T-helper 1 cell treated with Interleukin-12 subunit alpha and Interleukin-12 subunit beta and Interleukin-4 antibody, amounts not matched to agents 30 ng/mL and 1 ng/mL, for 36 hours (primary cell): ENCODE results near the gene COPA. TPM values are rescaled to one million over a fixed set of nuclear protein-coding genes. Genes with fewer than 3 reads are reported as not detected.
"Not testable (repeated sequence)": the region's sequence is repeated elsewhere in the genome, so short reads cannot be mapped to it uniquely, and the experiment has no call there.

ENCODE experiments used
- intact Hi-C: fragments of 100-400 bp; cut with micrococcal nuclease; formaldehyde crosslinking; loops from one replicate; pipeline ENCODE4 v1.15.1; 2024
- total RNA-seq: library from RNA; stranded (reverse); gene quantifications from 2 replicates; pipeline ENCODE4 v1.2.3, GENCODE V29; 2022

The COPA gene
- total RNA-seq, 1 donor from 2014 or later = 150 TPM

DNA sequence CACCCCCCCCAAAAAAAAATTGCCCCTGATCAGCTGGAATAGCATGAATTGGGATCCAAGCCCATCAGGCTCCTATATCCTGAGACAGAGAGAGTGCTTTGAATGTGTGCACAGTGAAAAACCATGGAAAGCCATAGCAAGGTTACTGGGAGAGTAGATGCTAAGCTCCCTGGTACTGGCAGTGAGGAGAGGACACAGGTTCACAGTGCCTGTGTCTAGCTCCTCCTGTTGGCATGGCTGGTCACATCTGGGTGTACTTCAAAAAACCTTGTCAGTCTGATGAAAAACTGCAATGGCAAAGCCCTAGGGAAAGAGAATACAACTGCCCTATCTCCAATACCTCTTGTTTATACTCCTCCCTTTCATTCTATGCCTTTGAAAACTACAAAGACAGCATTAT, 12.9 kb downstream of the COPA start:
- intact Hi-C loops = no loop called here

DNA sequence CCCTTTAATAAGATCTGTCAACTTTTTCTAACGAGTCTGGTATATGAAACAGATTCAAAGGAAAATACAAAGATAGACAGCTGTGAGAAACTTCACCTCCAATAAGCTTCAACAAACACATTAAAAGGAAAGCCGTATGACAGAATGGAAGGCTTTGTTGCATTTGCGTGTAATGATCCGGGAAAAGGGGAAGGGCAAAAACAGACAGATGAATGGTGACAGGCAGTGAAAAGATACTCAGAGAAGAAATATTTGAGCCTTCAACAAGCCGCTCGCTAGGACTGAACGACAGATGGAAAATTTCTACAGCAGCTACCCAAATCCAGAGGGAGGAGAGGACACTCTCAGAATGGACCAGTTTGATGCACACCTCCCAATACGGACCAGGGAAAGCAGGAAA, 14.9 kb downstream of the COPA start:
- intact Hi-C loops = no loop called here

DNA sequence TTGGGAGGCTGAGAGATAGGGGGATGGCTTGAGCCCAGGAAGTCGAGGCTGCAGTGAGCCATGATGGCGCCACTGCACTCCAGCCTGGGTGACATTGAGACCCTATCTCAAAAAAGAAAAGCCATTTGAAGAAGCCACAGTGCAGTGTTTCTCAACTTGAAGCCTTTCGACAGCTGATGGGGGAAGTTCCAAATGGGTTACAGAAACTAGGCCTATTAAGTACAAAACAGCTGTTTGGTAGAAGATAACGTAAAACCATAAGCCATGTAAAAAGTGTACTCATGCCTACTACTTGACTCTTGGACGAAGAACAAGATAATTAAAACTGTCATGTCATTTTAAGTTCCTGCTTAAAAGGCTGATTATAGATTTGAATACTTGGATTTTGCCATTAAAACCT, 16.6 kb downstream of the COPA start:
- intact Hi-C loops = no loop called here

GRCh38 chr1:160325252-160325651, 17.8 kb downstream of the COPA start:
- intact Hi-C loops = no loop called here

DNA sequence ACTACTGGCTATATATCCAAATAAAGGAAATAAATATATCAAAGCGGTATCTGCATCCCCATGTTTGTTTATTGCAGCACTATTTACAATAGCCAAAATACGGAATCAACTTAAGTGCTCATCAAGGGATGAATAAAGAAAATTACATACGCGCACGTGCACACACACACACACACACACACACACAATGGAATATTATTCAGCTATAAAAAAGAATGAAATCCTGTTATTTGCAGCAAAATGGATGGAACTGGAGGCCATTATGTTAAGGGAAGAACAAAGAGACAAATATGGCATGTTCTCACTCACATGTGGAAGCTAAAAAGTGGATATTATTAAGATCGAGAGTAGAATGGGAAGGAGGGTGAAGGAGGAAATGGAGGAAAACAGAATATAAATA, 20.2 kb downstream of the COPA start:
- intact Hi-C loops = no loop called here

GRCh38 chr1:160315359-160315758, 27.7 kb downstream of the COPA start:
- intact Hi-C loops = no loop called here

DNA sequence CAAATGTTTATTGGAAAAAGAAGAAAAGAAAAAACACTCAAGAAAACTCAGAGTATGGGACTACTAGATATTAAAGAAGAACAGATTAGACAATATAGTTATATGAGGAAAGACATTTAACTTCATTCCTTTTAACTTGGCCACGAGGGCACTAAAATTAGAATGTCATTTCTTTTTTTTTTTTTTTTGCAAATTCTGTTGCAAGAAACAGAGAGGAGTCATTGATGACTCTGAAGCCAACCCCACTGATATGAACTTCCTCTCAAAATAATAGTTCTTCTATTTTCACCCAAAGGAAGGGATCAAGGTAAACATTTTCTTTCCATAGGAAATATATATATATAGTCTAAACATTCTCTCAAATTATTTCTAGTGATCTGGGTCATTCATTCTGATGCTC, 33.5 kb downstream of the COPA start:
- intact Hi-C loops = no loop called here

DNA sequence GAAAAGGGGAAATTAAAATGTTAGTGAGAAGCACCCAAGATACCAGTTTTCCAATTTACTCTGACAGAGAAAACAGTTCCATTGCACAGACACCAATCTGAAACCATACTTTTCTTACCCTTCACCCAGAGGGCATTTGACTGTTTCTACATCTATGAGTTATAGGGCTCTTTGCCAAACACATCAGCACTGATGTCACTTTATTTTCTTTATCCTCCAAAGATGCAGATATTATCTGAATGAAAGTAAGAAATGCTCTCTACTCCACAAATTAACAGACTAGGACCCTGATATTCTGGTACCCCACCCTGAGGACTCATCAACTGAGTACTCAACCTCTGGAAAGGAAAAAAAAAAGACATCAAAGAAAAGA, 33.9 kb downstream of the COPA start:
- intact Hi-C loops = no loop called here

GRCh38 chr1:160308451-160309184, 34.4 kb downstream of the COPA start:
- intact Hi-C loops = no loop called here

GRCh38 chr1:160307118-160307791, 35.8 kb downstream of the COPA start:
- intact Hi-C loops = no loop called here

DNA sequence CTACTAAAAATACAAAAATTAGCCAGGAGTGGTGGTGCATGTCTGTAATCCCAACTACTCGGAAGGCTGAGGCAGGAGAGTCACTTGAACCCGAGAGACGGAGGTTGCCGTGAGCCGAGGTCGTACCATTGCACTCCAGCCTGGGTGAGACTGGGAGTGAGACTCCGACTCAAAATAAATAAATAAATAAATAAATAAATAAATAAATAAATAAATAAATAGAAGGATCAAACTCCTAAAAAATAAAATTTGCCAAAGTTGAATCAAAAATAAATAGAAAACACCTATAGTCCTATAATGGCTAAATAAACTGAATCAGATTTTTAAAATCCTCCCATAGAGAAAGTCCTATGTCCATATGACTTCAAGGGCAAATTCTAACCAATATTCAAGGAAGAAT, 42.9 kb downstream of the COPA start:
- intact Hi-C loops = no loop called here

DNA sequence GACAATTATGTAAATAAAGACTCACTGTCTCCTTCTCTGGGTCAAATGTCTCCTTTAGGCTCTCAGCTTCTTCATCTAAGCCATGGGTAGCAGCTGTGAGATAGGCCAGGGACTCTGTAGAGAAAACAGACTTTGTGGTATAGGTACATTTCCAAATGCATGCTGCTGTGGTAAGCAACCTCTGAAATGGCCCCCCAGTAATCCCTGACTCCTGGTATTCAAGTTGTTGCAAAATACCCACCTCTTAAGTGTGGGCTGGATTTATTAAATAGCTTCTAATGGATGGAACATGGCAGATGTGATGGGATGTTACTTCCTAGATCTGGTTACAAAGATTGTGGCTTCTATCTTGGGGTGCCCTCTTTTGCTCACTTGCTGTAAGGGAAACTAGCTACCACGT, 47.0 kb downstream of the COPA start:
- intact Hi-C loops = no loop called here

GRCh38 chr1:160293020-160293968, 49.8 kb downstream of the COPA start:
- intact Hi-C loops = no loop called here

DNA sequence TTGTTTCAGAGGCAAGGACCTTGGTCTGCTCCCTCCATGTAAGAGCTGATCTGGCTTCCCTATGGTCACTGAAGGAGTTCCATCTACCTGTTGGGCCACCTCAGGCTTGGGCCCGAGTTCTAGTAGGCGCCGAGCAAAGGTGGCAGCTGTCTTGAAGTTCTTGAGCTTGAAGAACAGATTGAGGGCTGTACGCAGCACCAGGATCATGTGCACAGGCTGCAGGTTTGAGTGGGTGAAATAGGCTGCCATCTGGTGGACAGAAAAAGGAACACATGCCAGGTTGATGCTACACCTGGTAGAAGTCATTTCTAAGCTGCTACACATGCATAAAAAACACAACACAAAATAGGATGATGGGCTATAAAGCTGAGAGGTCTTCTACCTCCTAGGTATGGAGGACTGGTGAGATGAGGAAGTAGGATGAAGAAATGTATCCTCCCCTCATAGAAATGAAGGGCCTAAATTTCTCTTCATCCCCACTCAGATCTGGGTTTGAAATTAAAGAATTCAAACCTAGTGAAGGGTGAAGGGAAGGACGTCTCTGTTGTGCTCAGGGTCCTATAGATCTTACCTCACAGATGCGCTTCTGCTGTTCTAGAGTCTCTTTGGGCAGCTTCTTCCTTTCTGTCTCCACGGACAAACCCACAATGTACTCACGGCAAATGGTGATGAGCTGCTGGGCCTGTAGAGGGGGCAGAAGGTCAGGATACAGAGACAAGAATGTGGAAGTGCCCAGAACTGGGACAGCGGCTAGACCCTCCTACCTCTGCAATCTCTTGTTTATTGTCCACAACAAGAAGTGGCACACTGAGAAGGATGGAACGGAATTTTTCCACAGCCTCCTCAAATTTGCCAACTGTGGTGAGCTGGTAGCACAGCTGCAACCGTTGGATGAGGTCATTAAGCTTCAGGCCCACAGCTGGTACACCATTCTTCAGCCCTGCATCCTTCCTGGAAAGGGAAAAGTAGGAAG, 51.5 kb downstream of the COPA start:
- intact Hi-C loops = loop anchor here (1.0 kb wide), 5 partner anchors 30 to 190 kb away; no protein-coding TSS in a partner anchor

- intact Hi-C loops = not testable (repeated sequence)
Observed at GRCh38 chr1:160287769-160288168, 55.3 kb downstream of the COPA start.

DNA sequence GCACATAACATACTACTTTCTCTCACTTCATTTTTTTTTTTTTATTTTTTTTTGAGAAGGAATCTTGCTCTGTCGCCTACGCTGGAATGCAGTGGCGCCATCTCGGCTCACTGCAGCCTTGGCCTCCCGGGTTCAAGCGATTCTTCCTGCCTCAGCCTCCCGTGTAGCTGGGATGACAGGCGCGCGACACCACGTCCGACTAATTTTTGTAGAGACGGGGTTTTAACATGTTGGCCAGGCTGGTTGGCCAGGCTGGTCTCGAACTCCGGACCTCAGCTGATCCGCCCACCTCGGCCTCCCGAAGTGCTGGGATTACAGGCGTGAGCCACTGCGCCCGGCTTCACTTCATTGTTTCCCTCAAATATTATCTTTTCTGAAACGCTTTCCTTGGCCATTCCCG, 57.5 kb downstream of the COPA start:
- intact Hi-C loops = loop anchor here (1.0 kb wide), 6 partner anchors 23 to 360 kb away; partner anchors contain the start of genes COPA, DCAF8, IGSF8 and NCSTN

DNA sequence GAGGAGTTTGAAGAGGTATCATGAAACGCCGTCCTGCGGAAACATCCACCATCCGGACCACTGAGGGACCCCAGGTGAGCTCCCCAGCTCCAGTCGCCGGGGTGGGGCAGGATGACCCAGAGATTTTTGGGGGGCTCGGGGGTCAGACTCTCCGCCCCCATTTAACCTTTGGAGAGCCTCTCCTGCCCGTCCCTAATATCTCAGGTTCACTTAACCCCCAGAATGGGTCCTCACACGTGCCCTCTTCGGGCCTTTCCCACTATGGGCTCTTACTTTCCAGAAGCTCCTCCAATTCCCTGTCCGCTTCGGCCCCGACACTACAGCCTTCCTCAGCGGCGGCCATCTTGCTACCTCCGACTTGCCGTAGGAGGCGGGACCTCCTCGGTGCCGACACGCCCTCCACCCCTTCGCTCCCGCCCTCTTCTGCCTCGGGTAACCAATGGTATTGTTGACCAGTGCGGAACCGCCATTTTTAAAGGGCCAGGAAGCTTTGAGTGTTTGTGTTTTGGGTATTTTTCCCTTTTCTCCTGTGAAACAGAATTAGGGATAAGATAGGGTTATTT, 58.2 kb downstream of the COPA start, which contains the start of gene PEX19:
Gene PEX19, minus strand, starts transcription at position 352 of the 563 bp plus-strand sequence. Its CDS starts 9 bp downstream, at position 343.
- intact Hi-C loops = loop anchor here (1.0 kb wide), 6 partner anchors 23 to 360 kb away; partner anchors contain the start of genes COPA, DCAF8, IGSF8 and NCSTN

- intact Hi-C loops = no loop called here
Observed at GRCh38 chr1:160284220-160284781, 58.7 kb downstream of the COPA start.

GRCh38 chr1:160282807-160283206, 60.2 kb downstream of the COPA start:
- intact Hi-C loops = no loop called here

GRCh38 chr1:160277987-160278386, 65.1 kb downstream of the COPA start:
- intact Hi-C loops = no loop called here
